Measurements from ENCODE around the gene FBN2.

The FBN2 gene

DNA sequence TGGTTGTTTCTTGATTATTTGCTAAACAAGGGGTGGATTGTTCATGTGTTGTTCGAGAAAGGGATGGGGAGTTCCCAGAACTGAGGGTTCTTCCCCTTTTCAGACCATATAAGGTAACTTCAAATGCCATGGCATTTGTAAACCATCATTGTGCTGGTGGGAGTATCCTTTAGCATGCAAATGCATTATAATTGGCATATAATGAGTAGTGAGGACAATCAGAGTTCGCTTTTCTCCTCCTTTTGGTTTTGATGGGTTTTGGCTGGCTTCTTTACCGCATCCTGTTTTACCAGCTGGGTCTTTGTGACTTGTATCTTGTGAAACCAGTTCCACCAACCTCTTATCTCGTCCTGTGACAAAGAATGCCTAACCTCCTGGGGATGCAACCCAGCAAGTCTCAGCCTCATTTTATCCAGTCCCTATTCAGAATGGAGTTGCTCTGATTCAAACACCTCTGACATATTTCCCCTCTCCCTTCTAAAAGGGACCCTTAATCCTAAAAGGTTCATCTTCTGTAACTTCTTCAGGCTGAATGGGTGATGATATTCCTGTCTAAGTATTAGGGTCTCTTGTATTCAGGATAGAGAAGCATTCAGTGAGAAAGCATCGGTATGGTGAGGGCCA lies 8.7 kb upstream of the FBN2 start:
- in situ Hi-C loops (cut with MboI; ENCODE audit: low sequenced_read_pairs, unreplicated experiment) = no loop called here
- DNase-seq (ENCODE audit: low spot score) = no peak
- TF ChIP-seq, protein P1, sequence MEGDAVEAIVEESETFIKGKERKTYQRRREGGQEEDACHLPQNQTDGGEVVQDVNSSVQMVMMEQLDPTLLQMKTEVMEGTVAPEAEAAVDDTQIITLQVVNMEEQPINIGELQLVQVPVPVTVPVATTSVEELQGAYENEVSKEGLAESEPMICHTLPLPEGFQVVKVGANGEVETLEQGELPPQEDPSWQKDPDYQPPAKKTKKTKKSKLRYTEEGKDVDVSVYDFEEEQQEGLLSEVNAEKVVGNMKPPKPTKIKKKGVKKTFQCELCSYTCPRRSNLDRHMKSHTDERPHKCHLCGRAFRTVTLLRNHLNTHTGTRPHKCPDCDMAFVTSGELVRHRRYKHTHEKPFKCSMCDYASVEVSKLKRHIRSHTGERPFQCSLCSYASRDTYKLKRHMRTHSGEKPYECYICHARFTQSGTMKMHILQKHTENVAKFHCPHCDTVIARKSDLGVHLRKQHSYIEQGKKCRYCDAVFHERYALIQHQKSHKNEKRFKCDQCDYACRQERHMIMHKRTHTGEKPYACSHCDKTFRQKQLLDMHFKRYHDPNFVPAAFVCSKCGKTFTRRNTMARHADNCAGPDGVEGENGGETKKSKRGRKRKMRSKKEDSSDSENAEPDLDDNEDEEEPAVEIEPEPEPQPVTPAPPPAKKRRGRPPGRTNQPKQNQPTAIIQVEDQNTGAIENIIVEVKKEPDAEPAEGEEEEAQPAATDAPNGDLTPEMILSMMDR (IDR thresholded peaks at IDR 0.05; ENCODE audit: borderline replicate concordance, control extremely low read depth, extremely low read depth, insufficient read depth, missing control alignments) = no peak

DNA sequence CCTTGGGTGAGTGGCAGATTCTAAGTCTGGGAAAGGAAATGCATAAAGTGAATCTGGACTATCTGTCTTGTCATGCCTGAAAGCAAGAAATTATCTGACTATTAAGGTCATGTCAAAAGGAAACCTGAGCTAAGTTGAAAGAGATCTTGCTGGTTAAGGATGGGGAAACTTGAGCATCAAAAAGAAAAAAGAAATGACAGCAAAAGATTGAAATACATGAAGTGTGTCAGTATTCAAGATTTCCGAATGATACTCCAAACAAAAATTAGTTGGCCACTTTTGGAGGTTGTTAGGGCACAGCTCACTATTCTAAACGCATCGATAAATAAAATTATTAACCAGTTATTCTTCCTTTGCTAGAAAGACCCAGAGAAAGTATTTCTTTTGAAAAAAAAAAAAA lies 3.3 kb upstream of the FBN2 start:
- in situ Hi-C loops (cut with MboI; ENCODE audit: low sequenced_read_pairs, unreplicated experiment) = no loop called here
- TF ChIP-seq, protein P1 (IDR thresholded peaks at IDR 0.05; ENCODE audit: borderline replicate concordance, control extremely low read depth, extremely low read depth, insufficient read depth, missing control alignments) = no peak
- DNase-seq (ENCODE audit: low spot score) = no peak

DNA sequence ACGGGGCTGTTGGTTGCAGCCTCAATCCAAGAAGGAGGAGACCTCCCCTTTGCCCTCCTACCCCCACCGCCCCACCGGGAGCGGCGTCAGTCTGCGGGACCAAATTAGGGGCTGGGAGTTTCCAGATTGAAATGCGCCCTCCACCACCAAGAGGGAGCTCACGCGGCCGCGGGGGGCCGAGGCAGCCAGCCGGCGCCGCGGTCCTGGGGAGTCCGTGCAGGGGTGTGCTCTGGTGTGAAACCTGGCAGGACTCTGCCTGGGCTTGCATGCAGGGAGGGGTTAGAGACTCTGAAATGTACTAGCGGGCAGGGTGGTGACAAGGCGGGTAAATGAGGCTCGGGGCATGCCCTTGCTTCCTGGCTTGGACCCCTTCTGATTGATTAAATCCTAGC lies 989 bp upstream of the FBN2 start:
- TF ChIP-seq, protein P1 (IDR thresholded peaks at IDR 0.05; ENCODE audit: borderline replicate concordance, control extremely low read depth, extremely low read depth, insufficient read depth, missing control alignments) = no peak
- in situ Hi-C loops (cut with MboI; ENCODE audit: low sequenced_read_pairs, unreplicated experiment) = no loop called here
- DNase-seq (ENCODE audit: low spot score) = no peak

DNA sequence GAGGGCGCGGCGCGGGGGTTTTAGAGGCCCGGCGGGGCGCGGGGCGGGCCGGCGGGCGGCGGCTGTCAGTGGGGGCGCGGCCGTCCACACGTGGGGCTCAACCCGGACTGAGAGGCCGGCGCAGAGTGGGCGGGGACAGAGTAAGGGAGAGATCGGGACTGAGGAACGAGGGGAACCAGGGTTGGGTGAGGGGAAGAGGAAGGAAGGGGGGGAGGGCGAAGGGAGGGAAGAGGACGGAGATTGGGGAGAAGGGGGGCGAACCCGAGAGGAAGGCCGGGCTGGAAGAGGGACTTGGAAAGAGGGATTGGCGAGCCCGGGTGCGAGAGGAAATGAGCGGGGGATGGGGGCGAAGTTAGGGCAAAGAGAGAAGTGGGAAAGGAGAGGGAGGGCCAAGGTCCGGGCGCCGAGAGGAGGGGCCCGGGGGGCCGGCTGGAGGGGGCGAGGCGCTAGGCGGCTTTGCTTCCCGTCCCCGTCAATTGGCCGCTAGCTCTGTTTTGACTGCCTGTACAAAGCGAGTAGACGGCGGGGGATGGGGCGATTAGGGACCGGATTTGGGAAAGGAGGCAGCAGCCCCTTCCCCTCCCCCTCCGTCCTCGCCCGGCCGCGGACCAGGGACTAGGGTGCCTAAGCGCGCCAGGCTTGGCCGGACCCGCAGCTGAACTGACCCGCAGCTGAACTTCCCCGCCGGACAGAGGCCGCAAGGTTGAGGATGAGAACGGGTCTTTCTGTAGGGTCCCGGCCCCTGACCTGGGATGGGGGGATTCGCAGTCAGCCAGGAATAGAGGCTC lies 399 bp upstream of the FBN2 start:
- peak; percentile 19 for DNase-seq (ENCODE audit: low spot score)
- in situ Hi-C loops (cut with MboI; ENCODE audit: low sequenced_read_pairs, unreplicated experiment) = no loop called here
- TF ChIP-seq, protein P1 (IDR thresholded peaks at IDR 0.05; ENCODE audit: borderline replicate concordance, control extremely low read depth, extremely low read depth, insufficient read depth, missing control alignments) = no peak

DNA sequence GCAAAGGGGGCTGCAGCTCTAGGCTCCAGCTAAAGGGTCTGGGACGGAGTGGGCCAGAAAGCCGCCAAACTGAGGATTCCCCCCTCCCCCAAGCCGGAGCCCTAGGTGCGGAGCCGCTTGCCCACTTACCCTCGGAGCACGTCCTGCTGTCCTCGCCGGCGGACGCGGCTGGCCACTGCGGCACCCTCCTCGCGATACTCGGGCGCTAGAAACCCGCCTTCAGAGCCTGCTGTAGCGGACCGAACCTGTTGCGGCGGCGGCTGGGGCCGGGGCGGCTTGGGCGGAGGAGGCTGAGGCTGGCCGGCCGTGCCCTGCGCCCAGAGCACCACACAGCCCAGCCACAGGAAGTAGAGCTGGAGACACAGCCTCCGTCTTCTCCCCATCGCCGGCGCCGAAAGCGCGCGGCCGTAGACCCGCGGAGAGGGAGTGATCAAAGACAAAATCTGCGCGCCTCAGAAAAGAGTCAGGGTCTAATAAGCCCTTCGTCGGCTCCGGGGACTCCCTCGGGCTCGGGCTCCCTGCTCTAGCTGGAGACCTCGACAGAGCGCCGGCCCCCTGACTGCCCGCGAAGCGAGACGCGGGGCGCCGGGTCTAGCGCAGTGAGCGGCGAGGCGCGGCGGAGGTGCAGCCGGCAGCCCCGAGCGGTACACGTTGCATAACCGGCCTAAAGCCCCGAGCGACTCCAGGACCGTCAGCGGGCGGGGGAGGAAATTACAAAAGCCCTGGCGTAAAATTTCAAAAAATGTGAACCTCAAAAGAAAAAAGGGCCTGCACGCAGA lies 635 bp downstream of the FBN2 start:
- in situ Hi-C loops (cut with MboI; ENCODE audit: low sequenced_read_pairs, unreplicated experiment) = no loop called here
- peak; percentile 26 for DNase-seq (ENCODE audit: low spot score)
- TF ChIP-seq, protein P1 (IDR thresholded peaks at IDR 0.05; ENCODE audit: borderline replicate concordance, control extremely low read depth, extremely low read depth, insufficient read depth, missing control alignments) = no peak
